Small intestine (tissue), 7 donors: ENCODE data around the gene GK. TPM values are rescaled to one million over a fixed set of nuclear protein-coding genes. Genes with fewer than 3 reads are reported as not detected.
A peak's percentile ranks its signal among the peaks of the same experiment; 100 is the strongest.

Experiments used
- DNase-seq, 2 donors: peaks; one replicate each; pipeline versions ENCODE4 v3.0.0 to v3.0.0-alpha.2; 2013
- FAIRE-seq: peaks from 2 replicates; lab custom pipeline; 2012; peaks lifted over from hg19 to GRCh38; lab: Jason Lieb, UNC
- H3K27ac ChIP-seq, 3 donors: one replicate each; pipeline ENCODE4 v1.5.1; 2013; ENCODE audit warnings: low read length in 2 of 3, mild to moderate bottlenecking in 2 of 3, control low read depth in 1 of 3, inconsistent platforms in 1 of 3, low read depth in 1 of 3, moderate library complexity in 1 of 3
- H3K27me3 ChIP-seq, 3 donors: one replicate each; pipeline ENCODE4 v1.6.1; 2013; ENCODE audit warnings: low read length in 3 of 3, inconsistent platforms in 1 of 3; ENCODE audit not compliant: control insufficient read depth in 3 of 3, insufficient read depth in 3 of 3
- H3K36me3 ChIP-seq, 3 donors: one replicate each; pipeline ENCODE4 v1.6.1; 2013; ENCODE audit warnings: low read length in 3 of 3, inconsistent platforms in 1 of 3, low read depth in 1 of 3, mild to moderate bottlenecking in 1 of 3, moderate library complexity in 1 of 3; ENCODE audit not compliant: control insufficient read depth in 3 of 3, insufficient read depth in 2 of 3
- H3K4me1 ChIP-seq, 3 donors: one replicate each; pipeline ENCODE4 v1.6.1; 2013; ENCODE audit warnings: low read length in 2 of 3, inconsistent platforms in 1 of 3, low read depth in 1 of 3, mild to moderate bottlenecking in 1 of 3, moderate library complexity in 1 of 3; ENCODE audit not compliant: control insufficient read depth in 3 of 3, insufficient read depth in 2 of 3
- H3K4me3 ChIP-seq, 3 donors: one replicate each; pipeline ENCODE4 v1.5.1; 2013; ENCODE audit warnings: low read length in 3 of 3, control low read depth in 1 of 3, inconsistent platforms in 1 of 3, low read depth in 1 of 3, mild to moderate bottlenecking in 1 of 3, moderate library complexity in 1 of 3
- H3K9me3 ChIP-seq, 2 donors: one replicate each; pipeline ENCODE4 v1.6.1; 2013; ENCODE audit warnings: low read depth in 1 of 2, low read length in 1 of 2; ENCODE audit not compliant: control insufficient read depth in 2 of 2, insufficient read depth in 1 of 2
- WGBS, 3 donors: extraction: QIAGEN DNeasy Blood & Tissue Kit; methylation state at CpG; one replicate each; pipeline ENCODE4 v1.1.7; 2013; 5-methylcytosine and 5-hydroxymethylcytosine counted together
- polyA plus RNA-seq, 4 donors: library from polyadenylated mRNA; stranded (reverse) in 3 of 4; unstranded in 1 of 4; fragments of 200-250 nt in 3 of 4; fragments of 120-200 nt in 1 of 4; gene quantifications; one replicate each; pipeline versions ENCODE4 v1.2.1 to v1.2.3, GENCODE V29; 2013
- donor health status: healthy with polysubstance abuse.
- donor health status: control.
- donor health status: control.
- donor health status: Bipolar disorder and iron deficiency.
- donor health status: healthy.

Gene GK
- polyA plus RNA-seq, 4 donors: 20.7 to 168 (median 86.8) TPM

DNA sequence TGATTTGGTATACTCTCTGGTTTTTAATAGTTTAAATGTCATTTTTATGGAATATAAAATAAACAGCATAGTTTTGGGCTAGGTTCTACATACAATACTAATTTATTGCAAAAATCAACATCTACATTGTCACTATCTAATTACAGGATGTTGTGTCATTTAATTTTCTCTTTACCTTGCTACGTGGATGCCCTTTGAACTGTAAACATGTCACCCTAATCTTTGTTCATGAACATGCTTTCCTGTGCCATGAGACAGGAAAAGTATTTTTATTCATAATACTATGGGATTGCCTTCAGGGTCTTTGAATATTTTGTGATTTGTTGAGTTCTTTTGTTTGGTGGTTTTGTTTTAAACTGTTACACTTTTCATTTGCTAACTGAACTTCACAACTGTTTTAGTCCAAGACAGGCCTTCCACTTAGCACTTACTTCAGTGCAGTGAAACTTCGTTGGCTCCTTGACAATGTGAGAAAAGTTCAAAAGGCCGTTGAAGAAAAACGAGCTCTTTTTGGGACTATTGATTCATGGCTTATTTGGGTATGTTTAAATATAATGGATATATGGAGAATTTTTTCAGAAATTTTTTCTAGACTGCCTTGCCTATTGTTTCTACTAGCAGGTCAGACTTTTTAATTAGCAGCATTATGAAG, 40.9 kb downstream of the GK start:
- peak; percentile 52 to 65 for DNase-seq
- no peaks in the 10 kb centered on the region for H3K27me3 ChIP-seq
- peaks cover 0 to 13% (median 0%) of the 10 kb centered on the region in 3 donors for H3K36me3 ChIP-seq
- H3K4me3 ChIP-seq: no peak overlapping the region
- peak overlapping the region in 1 of 3 donors; percentile 38 for H3K27ac ChIP-seq
- no peaks in the 10 kb centered on the region for H3K9me3 ChIP-seq
- no peaks in the 10 kb centered on the region for H3K4me1 ChIP-seq
- no peak for FAIRE-seq
- 27 to 48% (median 28%) methylated on average over 4 of the region's 4 CpGs for WGBS, 3 donors

DNA sequence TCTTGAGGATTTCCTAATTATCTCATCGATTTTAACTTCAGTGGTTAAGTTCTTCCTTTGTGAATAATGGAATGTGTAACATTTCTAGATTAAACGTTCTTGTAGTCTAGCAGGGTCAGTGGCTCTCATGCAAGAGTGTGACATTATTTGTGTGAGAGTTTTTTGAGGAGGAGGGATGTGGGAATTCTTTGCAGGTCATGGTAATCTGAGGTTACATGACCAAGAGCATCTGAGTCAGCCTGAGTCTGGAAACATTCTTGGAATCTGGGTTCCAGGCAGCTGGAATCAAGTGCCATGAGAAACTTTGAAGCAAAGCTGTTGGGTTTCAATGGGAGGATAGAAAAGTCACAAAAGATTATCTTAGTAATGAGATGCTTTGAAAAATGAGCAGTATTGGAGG, 49.5 kb downstream of the GK start:
- Histone ChIP-seq H3K4me1 (peaks cover 0 to 5% (median 0%) of the 10 kb centered on the region in 3 donors), H3K27me3 (no peaks in the 10 kb centered on the region), H3K4me3 (no peak overlapping the region), H3K9me3 (no peaks in the 10 kb centered on the region), H3K27ac (no peak overlapping the region), H3K36me3 (peaks cover 0 to 13% (median 0%) of the 10 kb centered on the region in 3 donors)
- FAIRE-seq (no peak), DNase-seq (no peak)
- 70 to 91% (median 86%) methylated on average over 2 of the region's 2 CpGs for WGBS, 3 donors

DNA sequence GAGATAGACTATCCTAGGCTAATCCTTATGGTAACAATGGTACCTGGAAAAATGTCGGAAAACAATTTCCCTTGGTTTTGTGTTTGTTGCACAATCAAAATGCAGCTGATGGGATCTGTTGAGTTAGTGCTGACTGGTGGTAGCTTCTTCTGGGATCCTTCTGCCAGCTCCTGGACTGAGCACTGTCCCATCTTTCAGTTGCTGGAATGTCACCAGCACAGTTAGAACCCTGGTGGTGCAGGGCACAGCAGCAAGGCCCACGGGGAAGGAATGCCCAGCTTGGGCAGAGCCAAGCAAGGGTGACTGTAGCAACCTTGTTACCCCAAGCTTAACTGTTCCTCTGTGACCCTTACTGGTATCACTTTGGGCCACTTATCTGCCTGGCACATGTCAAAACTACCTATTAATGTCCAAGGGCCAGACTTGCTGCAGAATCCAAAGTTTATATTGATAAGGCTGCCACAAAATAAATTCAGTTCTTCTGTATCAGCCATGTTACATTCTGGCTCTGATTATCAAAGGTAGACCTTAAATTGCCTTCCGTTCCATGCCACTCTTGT, 53.1 kb downstream of the GK start:
- no peaks in the 10 kb centered on the region for H3K9me3 ChIP-seq
- no peak overlapping the region for H3K27ac ChIP-seq
- H3K27me3 ChIP-seq: no peaks in the 10 kb centered on the region
- H3K4me1 ChIP-seq: peaks cover 0 to 5% (median 0%) of the 10 kb centered on the region in 3 donors
- WGBS, 3 donors: 67 to 84% (median 74%) methylated on average over 3 of the region's 3 CpGs
- H3K36me3 ChIP-seq: peaks cover 0 to 9% (median 0%) of the 10 kb centered on the region in 3 donors
- FAIRE-seq (no peak), DNase-seq (peak in 1 of 2 donors; percentile 74)
- H3K4me3 ChIP-seq: no peak overlapping the region

DNA sequence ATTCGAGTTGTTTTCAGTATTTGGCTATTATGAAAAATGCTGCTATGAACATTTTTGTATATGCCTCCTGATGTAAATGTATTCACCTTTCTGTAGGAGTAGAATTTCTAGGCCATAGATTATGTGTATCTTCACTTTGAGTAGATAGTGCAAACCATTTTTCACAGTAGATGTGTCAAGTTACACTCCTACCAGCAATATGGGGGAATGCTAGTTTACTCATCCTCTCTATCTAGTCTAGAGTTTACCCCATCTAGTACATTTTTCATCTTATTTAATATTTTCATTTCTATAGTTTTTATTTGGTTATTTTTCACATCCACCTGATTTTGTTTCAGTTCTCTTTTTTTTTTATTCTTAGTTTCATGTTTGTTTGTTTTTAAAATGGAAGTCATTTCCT, 59.0 kb downstream of the GK start:
- WGBS, 3 donors: 68 to 86% (median 75%) methylated on average over 1 of the region's 1 CpG
- no peak for FAIRE-seq
- H3K27ac ChIP-seq: no peak overlapping the region
- H3K27me3 ChIP-seq: no peaks in the 10 kb centered on the region
- DNase-seq: no peak
- peaks cover 0 to 8% (median 0%) of the 10 kb centered on the region in 3 donors for H3K36me3 ChIP-seq
- no peaks in the 10 kb centered on the region for H3K9me3 ChIP-seq
- H3K4me3 ChIP-seq: no peak overlapping the region
- no peaks in the 10 kb centered on the region for H3K4me1 ChIP-seq

DNA sequence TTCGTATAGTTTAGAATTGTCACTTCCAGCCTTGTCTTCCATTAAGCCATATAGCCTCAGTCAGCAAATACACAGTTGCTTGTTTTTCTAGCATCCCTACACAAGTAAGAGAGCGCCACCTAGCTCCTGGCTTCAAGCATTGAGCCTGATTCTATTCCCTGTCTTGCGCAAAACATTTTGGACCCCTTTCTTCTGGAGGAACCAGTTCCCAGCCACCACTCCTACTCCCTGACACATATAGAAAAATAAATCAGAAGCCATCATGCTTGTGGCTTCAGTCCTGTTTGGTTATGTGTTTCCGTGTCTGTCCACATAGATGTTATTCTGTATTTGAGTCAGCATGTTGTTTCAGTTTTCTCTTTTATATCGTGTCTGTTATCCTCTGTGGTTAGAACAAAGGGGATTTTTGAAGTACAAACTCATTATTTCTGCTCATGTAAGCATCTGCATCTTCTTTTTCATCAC, 59.9 kb downstream of the GK start:
- Histone ChIP-seq H3K4me1 (no peaks in the 10 kb centered on the region), H3K27ac (no peak overlapping the region), H3K27me3 (no peaks in the 10 kb centered on the region), H3K36me3 (peaks cover 0 to 8% (median 0%) of the 10 kb centered on the region in 3 donors), H3K9me3 (no peaks in the 10 kb centered on the region), H3K4me3 (no peak overlapping the region)
- no peak for FAIRE-seq
- DNase-seq: peak; percentile 42 to 61
- WGBS, 3 donors: 37 to 61% (median 55%) methylated on average over 5 of the region's 5 CpGs

DNA sequence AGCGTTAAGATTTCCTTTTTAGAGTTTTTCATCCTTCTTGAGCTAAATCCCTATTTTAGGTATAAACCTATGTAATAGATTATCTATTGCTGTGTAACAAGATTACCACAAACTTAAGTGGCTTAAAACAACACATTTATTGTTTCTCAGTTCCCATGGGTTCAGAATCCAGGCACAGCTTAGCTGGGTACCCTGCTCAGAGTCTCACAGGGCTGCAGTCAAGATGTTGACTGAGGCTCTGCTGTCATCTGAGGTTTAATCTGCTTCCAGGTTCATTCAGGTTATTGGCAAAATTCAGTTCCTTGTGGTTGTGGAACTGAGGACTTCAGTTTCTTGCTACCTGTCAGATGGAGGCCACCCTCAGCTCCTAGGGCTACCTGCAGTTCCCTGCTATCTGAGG, 60.9 kb downstream of the GK start:
- Histone ChIP-seq H3K27me3 (no peaks in the 10 kb centered on the region), H3K36me3 (peaks cover 0 to 6% (median 0%) of the 10 kb centered on the region in 3 donors), H3K27ac (no peak overlapping the region), H3K4me3 (no peak overlapping the region), H3K4me1 (no peaks in the 10 kb centered on the region), H3K9me3 (no peaks in the 10 kb centered on the region)
- FAIRE-seq: no peak
- no peak for DNase-seq
- 92 to 96% (median 93%) methylated on average over 1 of the region's 1 CpG for WGBS, 3 donors

DNA sequence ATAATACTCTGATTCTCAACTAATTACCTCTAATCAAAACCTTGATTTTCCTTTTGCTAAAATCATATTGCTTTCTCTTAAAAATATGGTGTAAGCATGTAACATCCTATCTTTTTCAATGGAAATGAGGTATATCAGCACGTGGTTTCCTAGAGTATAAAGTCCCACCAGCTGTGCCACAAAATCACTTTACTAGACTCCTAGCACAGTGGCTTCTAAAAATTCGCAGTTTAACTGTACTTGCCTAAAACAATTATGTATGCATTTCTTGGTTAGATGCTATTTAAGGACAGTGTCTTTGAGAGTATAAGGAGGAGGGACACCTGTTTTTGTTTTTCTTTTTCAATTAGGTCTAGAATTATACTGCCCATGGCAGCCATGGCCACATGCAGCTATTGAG, 62.8 kb downstream of the GK start:
- no peak for FAIRE-seq
- Histone ChIP-seq H3K27ac (no peak overlapping the region), H3K9me3 (no peaks in the 10 kb centered on the region), H3K36me3 (peaks cover 0 to 8% (median 0%) of the 10 kb centered on the region in 3 donors), H3K4me3 (no peak overlapping the region), H3K27me3 (no peaks in the 10 kb centered on the region), H3K4me1 (no peaks in the 10 kb centered on the region)
- WGBS, 3 donors: 51 to 72% (median 58%) methylated on average over 2 of the region's 2 CpGs
- DNase-seq: no peak

DNA sequence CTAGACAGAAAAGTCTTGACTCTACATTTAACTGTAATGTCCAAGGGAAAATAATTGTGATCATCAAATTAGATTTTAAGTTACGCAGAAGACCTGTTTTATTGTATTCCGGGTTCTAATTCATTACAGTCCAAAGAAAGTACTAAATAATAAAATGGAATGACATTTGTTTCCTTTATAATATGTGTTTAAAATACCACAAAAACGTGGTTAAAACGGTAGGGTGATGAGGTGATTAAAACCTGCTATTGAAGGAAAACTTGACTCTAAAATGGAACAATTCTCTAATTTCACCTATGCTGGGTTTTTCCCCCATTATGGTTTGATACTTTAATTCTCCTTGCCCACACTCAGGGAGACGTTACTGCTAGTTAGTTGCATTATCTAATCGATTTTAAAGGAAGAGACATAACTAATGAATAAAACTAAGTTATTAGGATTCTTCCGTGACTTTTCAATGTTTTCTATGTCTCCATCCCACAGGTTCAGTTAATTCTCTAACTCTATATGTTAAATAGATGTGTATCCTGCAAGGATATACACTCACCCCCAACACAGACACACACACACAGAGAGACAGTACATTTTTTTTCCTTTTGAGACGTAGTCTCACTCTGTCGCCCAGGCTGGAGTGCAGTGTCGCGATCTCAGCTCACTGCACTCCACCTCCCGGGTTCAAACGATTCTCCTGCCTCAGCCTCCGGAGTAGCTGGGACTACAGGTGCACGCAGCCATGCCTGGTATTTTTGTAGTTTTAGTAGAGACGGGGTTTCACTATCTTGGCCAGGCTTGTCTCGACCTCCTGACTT, 80.8 kb downstream of the GK start:
- Histone ChIP-seq H3K4me3 (no peak overlapping the region), H3K27me3 (no peaks in the 10 kb centered on the region), H3K4me1 (no peaks in the 10 kb centered on the region), H3K36me3 (peaks cover 0 to 2% (median 0%) of the 10 kb centered on the region in 3 donors), H3K9me3 (no peaks in the 10 kb centered on the region), H3K27ac (no peak overlapping the region)
- no peak for FAIRE-seq
- 72 to 77% (median 74%) methylated on average over 17 of the region's 17 CpGs for WGBS, 3 donors
- no peak for DNase-seq
